Measurements from ENCODE around the gene LRRTM4. TPM values are rescaled to one million over a fixed set of nuclear protein-coding genes. Genes with fewer than 3 reads are reported as not detected.

Gene LRRTM4
- polyA plus RNA-seq, 1 donor (not counting 4 experiments of a cell fraction or from before 2014, with no cell fraction given) = not detected

DNA sequence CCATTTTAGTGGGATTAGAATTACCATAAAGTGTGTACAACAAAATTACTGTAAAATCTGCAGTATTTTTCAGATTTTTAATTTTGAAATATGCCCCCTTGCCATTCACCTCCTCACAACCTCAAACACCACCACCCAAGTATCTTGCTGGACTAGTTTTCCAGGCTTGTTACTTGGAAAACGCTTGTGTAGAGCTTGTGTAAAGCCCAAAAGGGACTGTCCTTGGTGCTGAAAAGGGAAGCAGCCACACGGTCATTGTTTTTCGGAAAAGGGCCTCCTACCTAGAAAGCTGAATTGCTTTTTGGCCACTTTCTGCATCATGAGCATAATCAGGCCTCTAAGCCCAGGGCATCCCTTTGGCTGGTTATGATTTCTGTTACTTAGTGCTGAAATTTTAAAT, 563.4 kb downstream of the LRRTM4 start:
- Histone ChIP-seq H3K27me3 (ENCODE audit: control insufficient read depth, extremely low read depth, insufficient read depth, low read length) (no peaks in the 10 kb centered on the region), H3K4me3 (ENCODE audit: control insufficient read depth in 2 of 3, extremely low read depth in 1 of 3, insufficient read depth in 2 of 3, low read depth in 1 of 3, low read length in 3 of 3) (no peak overlapping the region), H3K9ac (ENCODE audit: control insufficient read depth, extremely low read depth, insufficient read depth, low read length) (no peak overlapping the region), H3K4me2 (ENCODE audit: control insufficient read depth, extremely low read depth, insufficient read depth, low read depth, low read length) (no peak overlapping the region), H3K36me3 (ENCODE audit: control insufficient read depth in 2 of 2, extremely low read depth in 1 of 2, insufficient read depth in 2 of 2, low read length in 2 of 2) (no peaks in the 10 kb centered on the region), H2AFZ (ENCODE audit: control insufficient read depth, low read length) (no peak overlapping the region), H3K9me3 (ENCODE audit: control insufficient read depth, low read depth, low read length) (no peaks in the 10 kb centered on the region), H3K9me1 (ENCODE audit: control insufficient read depth, extremely low read depth, insufficient read depth, low read length) (no peaks in the 10 kb centered on the region), H3K27ac (ENCODE audit: control insufficient read depth, insufficient read depth, low read length) (no peak overlapping the region), H4K20me1 (ENCODE audit: control insufficient read depth, extremely low read depth, insufficient read depth, low read length) (no peaks in the 10 kb centered on the region), H3K4me1 (ENCODE audit: control insufficient read depth, extremely low read depth, insufficient read depth, low read length) (no peaks in the 10 kb centered on the region), H3K79me2 (ENCODE audit: control insufficient read depth, insufficient read depth, low read length) (no peaks in the 10 kb centered on the region)
- DNase-seq (ENCODE audit: low read depth, low spot score) (no peak), FAIRE-seq (no peak)
- dilution Hi-C loops (cut with MboI; ENCODE audit: extremely low pct_ligation_motif_present, low sequenced_read_pairs) = no loop called here
- TF ChIP-seq, protein P1, sequence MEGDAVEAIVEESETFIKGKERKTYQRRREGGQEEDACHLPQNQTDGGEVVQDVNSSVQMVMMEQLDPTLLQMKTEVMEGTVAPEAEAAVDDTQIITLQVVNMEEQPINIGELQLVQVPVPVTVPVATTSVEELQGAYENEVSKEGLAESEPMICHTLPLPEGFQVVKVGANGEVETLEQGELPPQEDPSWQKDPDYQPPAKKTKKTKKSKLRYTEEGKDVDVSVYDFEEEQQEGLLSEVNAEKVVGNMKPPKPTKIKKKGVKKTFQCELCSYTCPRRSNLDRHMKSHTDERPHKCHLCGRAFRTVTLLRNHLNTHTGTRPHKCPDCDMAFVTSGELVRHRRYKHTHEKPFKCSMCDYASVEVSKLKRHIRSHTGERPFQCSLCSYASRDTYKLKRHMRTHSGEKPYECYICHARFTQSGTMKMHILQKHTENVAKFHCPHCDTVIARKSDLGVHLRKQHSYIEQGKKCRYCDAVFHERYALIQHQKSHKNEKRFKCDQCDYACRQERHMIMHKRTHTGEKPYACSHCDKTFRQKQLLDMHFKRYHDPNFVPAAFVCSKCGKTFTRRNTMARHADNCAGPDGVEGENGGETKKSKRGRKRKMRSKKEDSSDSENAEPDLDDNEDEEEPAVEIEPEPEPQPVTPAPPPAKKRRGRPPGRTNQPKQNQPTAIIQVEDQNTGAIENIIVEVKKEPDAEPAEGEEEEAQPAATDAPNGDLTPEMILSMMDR (optimal IDR thresholded peaks at IDR 0.05 in 1 of 3, IDR thresholded peaks at IDR 0.05 in 1 of 3, conservative IDR thresholded peaks at IDR 0.05 in 1 of 3; ENCODE audit: extremely low read depth in 1 of 3, insufficient read depth in 2 of 3, low read length in 3 of 3) = no peak
- TF ChIP-seq EZH2 (IDR thresholded peaks at IDR 0.05; ENCODE audit: low read length) = no peak

DNA sequence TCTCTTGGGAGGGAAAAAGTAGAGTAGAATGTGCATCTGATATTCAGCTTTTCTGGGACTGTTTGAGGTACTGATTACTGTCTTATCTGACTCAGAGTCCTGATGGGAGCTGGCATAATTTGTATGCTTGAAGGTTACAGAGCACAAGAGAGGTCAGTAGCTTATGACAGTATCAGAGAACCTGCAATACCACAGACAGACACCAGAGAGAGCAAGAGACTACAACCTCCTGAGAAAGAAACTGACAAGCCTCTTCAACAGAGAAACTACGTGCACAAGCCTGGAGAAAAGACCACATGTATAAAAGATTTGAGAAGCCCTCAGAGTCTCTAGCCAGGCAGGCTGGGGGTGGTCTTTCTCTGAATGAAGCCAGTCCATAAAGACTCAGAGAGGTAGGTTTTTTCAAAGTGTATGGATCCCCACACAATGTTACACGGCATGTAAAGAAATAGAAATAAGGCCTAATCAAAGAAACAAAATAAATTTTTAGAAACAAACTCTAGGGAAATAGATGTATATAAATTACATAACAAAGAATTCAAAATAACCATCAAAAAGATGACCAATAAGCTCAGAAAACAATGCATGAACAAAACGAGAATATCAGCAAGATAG, 568.3 kb downstream of the LRRTM4 start:
- dilution Hi-C loops (cut with MboI; ENCODE audit: extremely low pct_ligation_motif_present, low sequenced_read_pairs) = no loop called here
- DNase-seq (ENCODE audit: low read depth, low spot score) = no peak
- no peaks in the 10 kb centered on the region for H3K27me3 ChIP-seq (ENCODE audit: control insufficient read depth, extremely low read depth, insufficient read depth, low read length)

More for the DNA sequence above, 568.3 kb downstream of the LRRTM4 start:
- TF ChIP-seq, protein P1 (optimal IDR thresholded peaks at IDR 0.05 in 1 of 3, IDR thresholded peaks at IDR 0.05 in 1 of 3, conservative IDR thresholded peaks at IDR 0.05 in 1 of 3; ENCODE audit: extremely low read depth in 1 of 3, insufficient read depth in 2 of 3, low read length in 3 of 3) = peak; percentile 23 to 70 (median 25)
- TF ChIP-seq EZH2 (IDR thresholded peaks at IDR 0.05; ENCODE audit: low read length) = no peak
- Histone ChIP-seq H3K9me3 (ENCODE audit: control insufficient read depth, low read depth, low read length) (no peaks in the 10 kb centered on the region), H3K4me2 (ENCODE audit: control insufficient read depth, extremely low read depth, insufficient read depth, low read depth, low read length) (no peak overlapping the region), H3K9me1 (ENCODE audit: control insufficient read depth, extremely low read depth, insufficient read depth, low read length) (no peaks in the 10 kb centered on the region), H2AFZ (ENCODE audit: control insufficient read depth, low read length) (no peak overlapping the region), H3K79me2 (ENCODE audit: control insufficient read depth, insufficient read depth, low read length) (no peaks in the 10 kb centered on the region), H3K4me1 (ENCODE audit: control insufficient read depth, extremely low read depth, insufficient read depth, low read length) (no peaks in the 10 kb centered on the region), H3K27ac (ENCODE audit: control insufficient read depth, insufficient read depth, low read length) (no peak overlapping the region), H4K20me1 (ENCODE audit: control insufficient read depth, extremely low read depth, insufficient read depth, low read length) (no peaks in the 10 kb centered on the region), H3K9ac (ENCODE audit: control insufficient read depth, extremely low read depth, insufficient read depth, low read length) (no peak overlapping the region), H3K4me3 (ENCODE audit: control insufficient read depth in 2 of 3, extremely low read depth in 1 of 3, insufficient read depth in 2 of 3, low read depth in 1 of 3, low read length in 3 of 3) (no peak overlapping the region), H3K36me3 (ENCODE audit: control insufficient read depth in 2 of 2, extremely low read depth in 1 of 2, insufficient read depth in 2 of 2, low read length in 2 of 2) (no peaks in the 10 kb centered on the region)
- FAIRE-seq = no peak
